GM19397 (cell line): ENCODE data around the gene TAC4.

Experiments used
- ATAC-seq: cut with Tn5 transposase; IDR thresholded peaks from one replicate; pipeline ENCODE4 v1.9.1; 2021; ENCODE audit warnings: mild to moderate bottlenecking, moderate library complexity; ENCODE audit not compliant: unreplicated experiment

TAC4 gene

DNA sequence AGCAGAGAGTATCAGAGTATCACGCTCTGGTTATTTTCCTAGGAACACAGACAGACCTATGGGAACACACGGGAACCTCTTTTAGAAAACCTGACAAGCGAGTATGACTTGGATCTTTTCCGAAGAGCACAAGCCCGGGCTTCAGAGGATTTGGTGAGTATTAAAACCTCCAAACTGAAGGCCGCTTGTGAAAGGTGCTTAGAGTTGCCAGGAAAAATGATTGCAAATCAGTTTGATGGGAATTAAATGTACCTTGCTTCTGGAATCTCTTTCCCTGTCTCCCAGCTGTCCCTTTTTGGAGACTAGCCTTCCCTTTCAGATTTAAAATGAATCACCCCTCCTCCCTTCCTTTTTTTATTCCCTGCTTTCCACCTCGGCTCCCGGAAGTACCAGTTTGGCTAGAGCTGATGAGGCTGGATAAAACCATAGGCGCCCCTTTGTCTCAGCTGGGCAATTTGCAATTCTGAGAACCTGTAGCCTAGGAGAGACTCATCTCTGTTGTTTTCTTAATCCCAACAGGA lies 32.0 kb downstream of the TAC4 start:
- no peak for ATAC-seq

DNA sequence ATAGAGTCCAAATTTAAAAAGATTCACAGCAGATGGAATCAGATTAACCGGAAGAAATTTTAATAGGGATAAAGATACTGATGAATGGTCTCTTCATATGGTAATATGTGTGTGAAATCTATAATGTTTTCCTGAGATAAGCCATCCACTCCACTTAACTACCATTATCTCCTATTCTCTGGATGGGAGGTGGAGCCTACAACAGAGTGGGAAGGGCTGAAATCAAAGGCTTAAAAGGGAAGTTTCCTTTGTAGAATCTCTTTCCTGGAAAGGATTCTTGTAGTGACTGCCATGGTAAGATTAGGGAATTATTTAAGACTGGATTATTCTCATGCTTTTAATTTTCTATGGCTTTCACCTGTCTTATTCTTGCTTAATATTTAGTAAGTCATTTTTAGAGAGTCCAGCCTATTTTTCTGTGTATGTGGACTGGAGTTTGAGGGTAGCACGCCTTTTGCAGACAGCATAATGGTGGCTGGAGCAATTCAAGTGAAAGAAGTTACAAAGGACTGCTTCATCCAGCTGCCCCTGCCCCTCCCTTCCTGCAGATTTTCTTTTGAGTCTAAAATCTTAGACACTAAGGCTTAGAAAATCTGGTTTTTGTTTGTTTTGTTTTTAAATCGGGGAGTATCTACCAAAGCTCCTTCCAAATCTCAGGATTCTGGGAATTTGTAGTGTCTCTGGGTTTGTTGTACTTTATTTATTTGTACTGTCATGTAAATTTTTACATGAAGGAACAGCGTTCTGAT lies 32.9 kb downstream of the TAC4 start:
- ATAC-seq: no peak

DNA sequence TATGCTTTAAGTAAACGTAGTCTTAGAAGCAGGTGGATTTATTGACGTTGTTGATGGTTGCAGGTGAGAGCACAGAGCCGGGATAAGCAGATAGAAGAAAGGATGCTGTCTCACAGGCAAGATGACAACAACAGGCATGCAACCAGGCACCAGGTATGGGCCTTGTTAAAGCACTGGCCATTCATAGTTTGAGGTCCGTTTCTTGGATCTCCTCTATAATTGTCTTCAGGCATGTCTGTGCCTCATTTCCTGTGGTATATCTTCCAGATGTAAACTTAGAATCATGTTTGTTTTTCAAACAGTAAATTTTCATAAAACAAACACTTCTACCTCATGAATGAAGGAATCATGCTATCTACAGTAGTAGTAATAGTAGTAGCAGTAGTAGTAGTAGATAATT lies 38.8 kb downstream of the TAC4 start:
- no peak for ATAC-seq

DNA sequence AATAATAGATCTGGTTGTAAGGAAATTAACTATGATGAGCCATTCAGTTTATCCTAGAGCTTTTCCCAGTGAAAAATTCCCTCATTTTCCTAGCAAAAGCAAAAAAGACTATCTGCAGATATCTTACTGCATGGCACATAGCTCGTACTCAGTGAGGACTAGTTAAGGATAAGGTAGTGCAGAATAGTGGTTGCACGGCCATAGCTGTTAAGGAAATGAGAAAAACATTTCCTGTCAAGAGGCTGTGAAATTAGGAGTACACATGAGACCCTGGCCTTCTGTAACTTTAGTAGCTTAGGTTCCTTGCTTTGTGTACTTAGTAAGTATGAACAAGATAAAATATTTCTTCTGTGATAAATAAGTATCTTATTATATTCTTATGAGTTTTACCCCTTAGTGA lies 49.1 kb downstream of the TAC4 start:
- no peak for ATAC-seq

DNA sequence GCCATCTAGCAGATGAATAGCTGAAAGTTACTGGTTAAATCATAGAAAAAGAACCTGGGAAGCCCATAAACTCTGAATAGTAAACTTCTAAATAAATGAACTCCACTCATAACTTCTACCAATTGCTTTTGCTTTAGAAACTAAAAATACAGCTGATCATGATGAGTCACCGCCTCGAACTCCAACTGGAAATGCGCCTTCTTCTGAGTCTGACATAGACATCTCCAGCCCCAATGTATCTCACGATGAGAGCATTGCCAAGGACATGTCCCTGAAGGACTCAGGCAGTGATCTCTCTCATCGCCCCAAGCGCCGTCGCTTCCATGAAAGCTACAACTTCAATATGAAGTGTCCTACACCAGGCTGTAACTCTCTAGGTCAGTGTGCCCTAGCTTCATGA lies 49.7 kb downstream of the TAC4 start:
- no peak for ATAC-seq

DNA sequence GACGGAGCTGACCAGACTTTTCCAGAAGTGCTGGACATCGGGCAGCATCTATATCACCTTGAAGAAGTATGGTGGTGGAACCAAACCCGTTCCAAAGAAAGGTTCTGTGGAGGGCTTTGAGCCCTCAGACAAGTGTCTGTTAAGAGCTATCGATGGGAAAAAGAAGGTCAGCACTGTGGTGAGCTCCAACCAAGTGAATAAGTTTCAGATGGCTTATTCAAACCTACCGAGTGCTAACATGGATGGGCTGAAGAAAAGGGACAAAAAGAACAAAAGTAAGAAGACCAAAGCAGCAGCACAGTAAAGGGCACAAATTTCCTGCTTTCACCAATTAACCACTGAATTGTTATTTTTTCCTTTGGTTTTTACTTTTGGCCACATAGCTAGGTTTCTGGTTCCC lies 52.5 kb downstream of the TAC4 start:
- no peak for ATAC-seq

DNA sequence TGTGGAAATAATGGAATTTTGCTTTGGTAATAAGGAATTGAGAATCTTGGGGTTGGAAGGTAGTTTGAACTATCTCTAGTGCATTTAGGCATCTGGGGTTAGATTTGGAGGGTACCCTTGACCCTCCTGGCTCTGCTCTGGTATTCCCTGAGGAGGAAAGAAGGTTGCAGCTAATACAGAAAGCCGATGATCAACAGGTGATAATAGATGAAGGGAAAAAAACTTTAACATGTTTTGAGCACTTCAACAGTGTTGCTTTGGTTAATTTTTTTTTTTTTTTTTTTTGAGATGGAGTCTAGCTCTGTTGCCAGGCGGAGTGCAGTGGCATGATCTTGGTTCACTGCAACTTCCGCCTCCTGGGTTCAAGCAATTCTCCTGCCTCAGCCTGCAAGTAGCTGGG lies 54.6 kb downstream of the TAC4 start:
- no peak for ATAC-seq

DNA sequence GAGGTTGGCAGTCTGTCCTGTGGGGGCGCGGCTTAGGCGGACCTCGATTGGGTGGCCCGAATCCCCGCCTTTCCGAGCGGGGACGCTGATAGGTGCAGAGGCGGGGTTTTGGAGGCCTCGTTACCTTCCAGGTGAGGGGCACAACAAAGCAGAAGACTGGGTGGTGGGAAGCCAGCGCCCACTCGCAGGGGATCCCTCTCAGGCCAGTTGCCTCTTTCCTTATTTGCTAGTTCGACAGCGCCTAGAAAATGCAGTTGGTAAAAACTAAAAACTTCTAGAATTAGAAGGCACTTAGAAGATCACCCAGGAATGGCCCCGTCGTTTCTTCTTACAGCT lies 58.7 kb downstream of the TAC4 start:
- no peak for ATAC-seq

DNA sequence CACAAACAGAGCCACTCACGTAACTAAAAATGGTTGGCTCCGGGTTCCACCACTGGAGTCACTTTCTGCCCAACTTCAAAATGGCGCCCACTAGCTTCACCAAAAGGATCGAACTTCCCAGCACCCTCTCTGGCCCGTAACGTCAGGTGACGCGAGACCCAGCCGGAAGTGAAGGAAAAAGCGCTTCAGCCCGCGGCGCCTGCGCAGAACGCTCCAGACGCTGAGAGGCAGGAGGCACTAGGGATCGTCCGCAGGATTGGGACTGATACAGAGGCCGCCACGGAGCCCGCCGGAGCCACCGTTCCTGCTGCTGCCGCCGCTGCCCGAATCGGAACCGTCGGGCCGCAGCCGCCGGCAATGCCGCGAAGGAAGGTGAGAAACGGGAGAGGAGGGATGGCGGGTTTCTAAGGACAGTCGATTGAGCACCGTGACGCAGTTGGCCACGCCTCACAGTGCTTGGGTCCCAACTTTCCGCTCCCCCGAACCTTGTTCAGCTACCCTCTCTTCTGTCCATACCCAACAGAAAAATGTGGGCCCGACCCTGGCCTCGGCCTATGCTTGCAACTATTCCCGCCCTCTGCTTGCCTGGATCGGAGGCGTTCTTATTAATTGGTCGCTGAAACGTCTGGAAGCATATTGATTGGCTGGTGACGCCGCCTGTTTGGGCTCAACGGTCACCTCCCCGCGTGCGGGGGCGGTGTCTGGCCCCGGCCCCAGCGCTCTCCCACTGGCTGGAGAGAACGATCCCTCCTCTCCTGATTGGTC lies 59.2 kb downstream of the TAC4 start, which contains the start of gene KAT7:
Gene KAT7 (plus strand): TSS at position 204 of the 765 bp plus-strand sequence. CDS start 154 bp downstream, at position 358.
- ATAC-seq: peak; percentile 89
